Mesendoderm (in vitro differentiated cells): ENCODE results near the gene IL12A.

Experiments
- DNase-seq: peaks from one replicate; pipeline ENCODE4 v3.0.0; 2013
- H2AK5ac ChIP-seq: 2 replicates; pipeline ENCODE4 v1.6.1; 2013; ENCODE audit warnings: low read length, inconsistent platforms
- H2BK120ac ChIP-seq: 2 replicates; pipeline ENCODE4 v1.6.1; 2013; ENCODE audit warnings: low read depth, mild to moderate bottlenecking, low read length, moderate library complexity, mixed read lengths
- H2BK15ac ChIP-seq: replicated peaks from 2 replicates; pipeline ENCODE4 v1.6.1; 2013; ENCODE audit warnings: low read depth, mild to moderate bottlenecking, moderate library complexity
- H2BK5ac ChIP-seq: 2 replicates; pipeline ENCODE4 v1.6.1; 2013; ENCODE audit warnings: low read length, inconsistent platforms
- H3K18ac ChIP-seq: 2 replicates; pipeline ENCODE4 v1.6.1; 2013; ENCODE audit warnings: mild to moderate bottlenecking, low read length, mixed read lengths
- H3K23ac ChIP-seq: one replicate; pipeline ENCODE4 v1.6.1; 2013; ENCODE audit warnings: low read length
- H3K27ac ChIP-seq: 2 replicates; pipeline ENCODE4 v1.5.1; 2013; ENCODE audit warnings: low read depth, mild to moderate bottlenecking, inconsistent platforms, low read length, moderate library complexity
- H3K27me3 ChIP-seq: 2 replicates; pipeline ENCODE4 v1.6.1; 2013; ENCODE audit warnings: low read length, control low read depth, mild to moderate bottlenecking, inconsistent platforms; ENCODE audit not compliant: insufficient read depth, poor library complexity
- H3K36me3 ChIP-seq: 2 replicates; pipeline ENCODE4 v1.6.1; 2013; ENCODE audit warnings: low read length, inconsistent platforms; ENCODE audit not compliant: control insufficient read depth, insufficient read depth
- H3K4ac ChIP-seq: one replicate; pipeline ENCODE4 v1.6.1; 2013; ENCODE audit warnings: low read depth, mild to moderate bottlenecking, low read length, moderate library complexity
- H3K4me1 ChIP-seq: 2 replicates; pipeline ENCODE4 v1.6.1; 2013; ENCODE audit warnings: low read depth, low read length, inconsistent platforms; ENCODE audit not compliant: control insufficient read depth
- H3K4me2 ChIP-seq: 2 replicates; pipeline ENCODE4 v1.6.1; 2013; ENCODE audit warnings: low read length
- H3K4me3 ChIP-seq: 2 replicates; pipeline ENCODE4 v1.5.1; 2013; ENCODE audit warnings: mild to moderate bottlenecking, low read length
- H3K56ac ChIP-seq: one replicate; pipeline ENCODE4 v1.6.1; 2013; ENCODE audit warnings: low read length
- H3K79me1 ChIP-seq: 2 replicates; pipeline ENCODE4 v1.6.1; 2013; ENCODE audit warnings: low read length, inconsistent platforms
- H3K79me2 ChIP-seq: 2 replicates; pipeline ENCODE4 v1.6.1; 2013; ENCODE audit warnings: mild to moderate bottlenecking, low read length; ENCODE audit not compliant: control insufficient read depth, insufficient read depth
- H3K9ac ChIP-seq: 2 replicates; pipeline ENCODE4 v1.6.1; 2013; ENCODE audit warnings: low read length, inconsistent platforms
- H4K5ac ChIP-seq: one replicate; pipeline ENCODE4 v1.6.1; 2013; ENCODE audit warnings: low read length
- H4K8ac ChIP-seq: one replicate; pipeline ENCODE4 v1.6.1; 2013; ENCODE audit warnings: low read depth, mild to moderate bottlenecking, control low read depth, low read length, moderate library complexity
- WGBS: extraction: QIAGEN DNeasy Blood & Tissue Kit; methylation state at CpG from one replicate; pipeline ENCODE4 v1.1.7; 2013; ENCODE audit warnings: low lambda C conversion rate, missing lambda C conversion rate; ENCODE audit not compliant: insufficient coverage; ENCODE audit errors: extremely low coverage; 5-methylcytosine and 5-hydroxymethylcytosine counted together

The IL12A gene

GRCh38 chr3:159948429-159949144, 40.0 kb upstream of the IL12A start:
- Histone ChIP-seq H3K79me2 (no peaks in the 10 kb centered on the region), H3K9ac (no peak overlapping the region), H3K4ac (no peak overlapping the region), H2AK5ac (no peak overlapping the region), H2BK120ac (no peak overlapping the region), H3K27ac (no peak overlapping the region), H4K5ac (no peak overlapping the region), H3K79me1 (no peaks in the 10 kb centered on the region), H2BK15ac (no peak overlapping the region), H3K18ac (no peak overlapping the region), H3K4me3 (no peak overlapping the region), H4K8ac (no peak overlapping the region), H2BK5ac (no peak overlapping the region), H3K23ac (no peak overlapping the region), H3K27me3 (no peaks in the 10 kb centered on the region), H3K36me3 (no peaks in the 10 kb centered on the region), H3K4me2 (no peak overlapping the region), H3K4me1 (no peaks in the 10 kb centered on the region), H3K56ac (no peak overlapping the region)
- DNase-seq = no peak
- no CpG with 5 or more reads among the region's 5 CpGs for WGBS

- DNase-seq = no peak
Observed at GRCh38 chr3:159950156-159950898, 38.3 kb upstream of the IL12A start.

GRCh38 chr3:159951540-159951939, 37.1 kb upstream of the IL12A start:
- no peak overlapping the region for H2AK5ac ChIP-seq
- H3K79me2 ChIP-seq = no peaks in the 10 kb centered on the region
- no peak overlapping the region for H3K4me2 ChIP-seq
- no peaks in the 10 kb centered on the region for H3K4me1 ChIP-seq
- H3K4me3 ChIP-seq = no peak overlapping the region
- H3K4ac ChIP-seq = peak overlapping the region; percentile 25
- no peak for DNase-seq
- H3K27me3 ChIP-seq = no peaks in the 10 kb centered on the region
- H3K18ac ChIP-seq = no peak overlapping the region
- no peaks in the 10 kb centered on the region for H3K79me1 ChIP-seq
- no peak overlapping the region for H4K8ac ChIP-seq
- no CpG with 5 or more reads among the region's 2 CpGs for WGBS
- H3K9ac ChIP-seq = no peak overlapping the region
- no peak overlapping the region for H3K56ac ChIP-seq
- no peak overlapping the region for H3K27ac ChIP-seq
- no peak overlapping the region for H2BK15ac ChIP-seq
- no peak overlapping the region for H2BK5ac ChIP-seq
- H3K36me3 ChIP-seq = no peaks in the 10 kb centered on the region
- no peak overlapping the region for H4K5ac ChIP-seq
- no peak overlapping the region for H2BK120ac ChIP-seq
- no peak overlapping the region for H3K23ac ChIP-seq

More at GRCh38 chr3:159950156-159950898, 38.3 kb upstream of the IL12A start:
- Histone ChIP-seq H3K79me1 (no peaks in the 10 kb centered on the region), H4K8ac (no peak overlapping the region), H3K36me3 (no peaks in the 10 kb centered on the region), H2BK15ac (no peak overlapping the region), H3K27me3 (no peaks in the 10 kb centered on the region), H3K23ac (no peak overlapping the region), H3K4me2 (no peak overlapping the region), H3K56ac (no peak overlapping the region), H2AK5ac (no peak overlapping the region), H3K79me2 (no peaks in the 10 kb centered on the region), H3K4me3 (no peak overlapping the region), H3K4ac (no peak overlapping the region), H4K5ac (no peak overlapping the region), H2BK5ac (no peak overlapping the region), H3K18ac (no peak overlapping the region), H2BK120ac (no peak overlapping the region), H3K4me1 (no peaks in the 10 kb centered on the region), H3K9ac (no peak overlapping the region), H3K27ac (no peak overlapping the region)
- WGBS = no CpG with 5 or more reads among the region's 3 CpGs

- Histone ChIP-seq H3K79me1 (no peaks in the 10 kb centered on the region), H2BK15ac (no peak overlapping the region), H3K4me3 (no peak overlapping the region), H3K9ac (no peak overlapping the region), H3K27me3 (no peaks in the 10 kb centered on the region), H3K4me2 (no peak overlapping the region), H3K23ac (no peak overlapping the region), H3K4me1 (no peaks in the 10 kb centered on the region), H3K36me3 (no peaks in the 10 kb centered on the region), H3K4ac (no peak overlapping the region), H3K27ac (no peak overlapping the region), H2BK5ac (no peak overlapping the region), H2BK120ac (no peak overlapping the region), H3K79me2 (no peaks in the 10 kb centered on the region), H2AK5ac (no peak overlapping the region), H4K5ac (no peak overlapping the region), H4K8ac (no peak overlapping the region), H3K56ac (no peak overlapping the region), H3K18ac (no peak overlapping the region)
- no CpG with 5 or more reads among the region's 2 CpGs for WGBS
- DNase-seq = no peak
Observed at GRCh38 chr3:159953325-159954085, 35.1 kb upstream of the IL12A start.

GRCh38 chr3:159960188-159961148, 28.2 kb upstream of the IL12A start:
- H2AK5ac ChIP-seq = no peak overlapping the region
- H3K56ac ChIP-seq = no peak overlapping the region
- H3K4me3 ChIP-seq = no peak overlapping the region
- no CpG with 5 or more reads among the region's 11 CpGs for WGBS
- no peak overlapping the region for H3K27ac ChIP-seq
- no peak overlapping the region for H3K9ac ChIP-seq
- no peak overlapping the region for H2BK15ac ChIP-seq
- no peak overlapping the region for H3K4me2 ChIP-seq
- no peaks in the 10 kb centered on the region for H3K36me3 ChIP-seq
- H3K18ac ChIP-seq = no peak overlapping the region
- no peaks in the 10 kb centered on the region for H3K4me1 ChIP-seq
- H3K79me1 ChIP-seq = no peaks in the 10 kb centered on the region
- H4K5ac ChIP-seq = no peak overlapping the region
- H3K27me3 ChIP-seq = no peaks in the 10 kb centered on the region
- no peaks in the 10 kb centered on the region for H3K79me2 ChIP-seq
- H3K4ac ChIP-seq = no peak overlapping the region
- DNase-seq = no peak
- no peak overlapping the region for H4K8ac ChIP-seq
- H2BK5ac ChIP-seq = no peak overlapping the region
- H3K23ac ChIP-seq = no peak overlapping the region
- no peak overlapping the region for H2BK120ac ChIP-seq
